Measurements from ENCODE around the gene ZNF831.

Gene ZNF831

GRCh38 chr20:59247731-59248684 is 84.4 kb downstream of the ZNF831 start:
- no peak for DNase-seq (ENCODE audit: low spot score)

GRCh38 chr20:59250293-59250692 is 86.7 kb downstream of the ZNF831 start:
- DNase-seq (ENCODE audit: low spot score), result no peak

- no peak for DNase-seq (ENCODE audit: low spot score)
These were observed 89.7 kb downstream of the ZNF831 start for GRCh38 chr20:59253325-59253724.

- DNase-seq (ENCODE audit: low spot score), result no peak
These were observed 90.2 kb downstream of the ZNF831 start for GRCh38 chr20:59253779-59254319.

- DNase-seq (ENCODE audit: low spot score), result no peak
These were observed 91.6 kb downstream of the ZNF831 start for GRCh38 chr20:59255256-59255655.

GRCh38 chr20:59258221-59258621 is 94.6 kb downstream of the ZNF831 start:
- no peak for DNase-seq (ENCODE audit: low spot score)

- no peak for DNase-seq (ENCODE audit: low spot score)
These were observed 96.3 kb downstream of the ZNF831 start for GRCh38 chr20:59259946-59260345.

- DNase-seq (ENCODE audit: low spot score), result no peak
These were observed 101.7 kb downstream of the ZNF831 start for GRCh38 chr20:59265298-59265697.

- DNase-seq (ENCODE audit: low spot score), result no peak
These were observed 105.2 kb downstream of the ZNF831 start for GRCh38 chr20:59268870-59269269.

- no peak for DNase-seq (ENCODE audit: low spot score)
These were observed 105.9 kb downstream of the ZNF831 start for GRCh38 chr20:59269411-59270025.

GRCh38 chr20:59270380-59270779 is 106.8 kb downstream of the ZNF831 start:
- no peak for DNase-seq (ENCODE audit: low spot score)

GRCh38 chr20:59273739-59274357 is 110.2 kb downstream of the ZNF831 start:
- no peak for DNase-seq (ENCODE audit: low spot score)

- no peak for DNase-seq (ENCODE audit: low spot score)
These were observed 113.3 kb downstream of the ZNF831 start for GRCh38 chr20:59276938-59277337.

- DNase-seq (ENCODE audit: low spot score), result no peak
These were observed 120.8 kb downstream of the ZNF831 start for GRCh38 chr20:59284470-59284869.

- DNase-seq (ENCODE audit: low spot score), result no peak
These were observed 126.4 kb downstream of the ZNF831 start for GRCh38 chr20:59289994-59290393.

GRCh38 chr20:59291740-59292383 is 128.2 kb downstream of the ZNF831 start:
- no peak for DNase-seq (ENCODE audit: low spot score)

GRCh38 chr20:59295531-59295930 is 131.9 kb downstream of the ZNF831 start:
- DNase-seq (ENCODE audit: low spot score), result no peak

- DNase-seq (ENCODE audit: low spot score), result no peak
These were observed 134.1 kb downstream of the ZNF831 start for GRCh38 chr20:59297686-59298085.

- no peak for DNase-seq (ENCODE audit: low spot score)
These were observed 136.3 kb downstream of the ZNF831 start for GRCh38 chr20:59299945-59300332.

- DNase-seq (ENCODE audit: low spot score), result no peak
These were observed 136.9 kb downstream of the ZNF831 start, which contains the start of gene EDN3 for GRCh38 chr20:59300333-59301081. TSS of gene EDN3 (plus strand) at chr20:59300611. CDS start at chr20:59300813, 202 bp downstream.

GRCh38 chr20:59301343-59302007 is 137.9 kb downstream of the ZNF831 start:
- DNase-seq (ENCODE audit: low spot score), result no peak

Measured in AG08396 (cell line).